IMR-90 (cell line): ENCODE measurements around the gene FOXN3. TPM values are rescaled to one million over a fixed set of nuclear protein-coding genes. Genes with fewer than 3 reads are reported as not detected.

Experiments used
- ATAC-seq: fragments of 200-7000 bp; cut with Tn5 transposase; 2 replicates; pipeline ENCODE4 v1.9.1; 2020; ENCODE audit warnings: low read depth, mild to moderate bottlenecking, moderate library complexity
- BruUV-seq: library from RNA; stranded (reverse); fragments of 400-500 nt; replicated peaks from 2 replicates; lab custom pipeline; 2021; lab: Mats Ljungman, UMichigan
- CTCF ChIA-PET: fragments of 300-600 bp; formaldehyde crosslinking; extraction: SDS; loops from one replicate; lab custom pipeline; 2021; ENCODE audit warnings: antibody characterized with exemption; lab: Yijun Ruan, JAX
- POLR2A ChIA-PET: fragments of 300-600 bp; sonication (Branson Sonifier 250); formaldehyde crosslinking; loops from one replicate; lab custom pipeline; 2022; ENCODE audit warnings: antibody characterized with exemption; ENCODE audit not compliant: unreplicated experiment; lab: Charles Lee
- DNase-seq: peaks from one replicate; pipeline ENCODE4 v3.0.0; 2013
- H2AFZ ChIP-seq: replicated peaks from 2 replicates; pipeline ENCODE3; 2013; ENCODE audit warnings: low read length, mild to moderate bottlenecking; ENCODE audit not compliant: poor library complexity
- H2AK5ac ChIP-seq: 2 replicates; pipeline ENCODE4 v1.6.1; 2013; ENCODE audit warnings: low read depth, low read length, inconsistent platforms
- H2AK9ac ChIP-seq: replicated peaks from 2 replicates; pipeline ENCODE3; 2013; ENCODE audit warnings: mild to moderate bottlenecking, low read depth, low read length, moderate library complexity; ENCODE audit not compliant: poor library complexity
- H2BK120ac ChIP-seq: 2 replicates; pipeline ENCODE4 v1.6.1; 2013; ENCODE audit warnings: low read depth, low read length, inconsistent platforms
- H2BK15ac ChIP-seq: 3 replicates; pipeline ENCODE4 v1.6.1; 2013; ENCODE audit warnings: low read depth, low read length, inconsistent platforms
- H2BK20ac ChIP-seq: 2 replicates; pipeline ENCODE4 v1.6.1; 2013; ENCODE audit warnings: low read depth, mild to moderate bottlenecking, inconsistent platforms, low read length, moderate library complexity
- H2BK5ac ChIP-seq: 2 replicates; pipeline ENCODE4 v1.6.1; 2013; ENCODE audit warnings: mild to moderate bottlenecking, low read depth, low read length, inconsistent platforms; ENCODE audit not compliant: poor library complexity, severe bottlenecking
- H3K14ac ChIP-seq: replicated peaks from 2 replicates; pipeline ENCODE4 v1.6.1; 2013; ENCODE audit warnings: low read depth, low read length, inconsistent platforms
- H3K18ac ChIP-seq: 2 replicates; pipeline ENCODE4 v1.6.1; 2013; ENCODE audit warnings: low read depth, low read length, control low read depth
- H3K23ac ChIP-seq: 2 replicates; pipeline ENCODE4 v1.6.1; 2013; ENCODE audit warnings: low read depth, low read length, inconsistent platforms
- H3K27ac ChIP-seq: 2 replicates; pipeline ENCODE4 v1.5.1; 2013; ENCODE audit warnings: mild to moderate bottlenecking, control low read depth, low read length; ENCODE audit not compliant: insufficient read depth
- H3K27me3 ChIP-seq: 2 replicates; pipeline ENCODE4 v1.6.1; 2013; ENCODE audit warnings: low read length; ENCODE audit not compliant: control insufficient read depth, insufficient read depth
- H3K36me3 ChIP-seq: 2 replicates; pipeline ENCODE4 v1.6.1; 2013; ENCODE audit warnings: low read length, mixed read lengths; ENCODE audit not compliant: control insufficient read depth, insufficient read depth
- H3K4ac ChIP-seq: 2 replicates; pipeline ENCODE4 v1.6.1; 2013; ENCODE audit warnings: low read depth, low read length, inconsistent platforms
- H3K4me1 ChIP-seq: 2 replicates; pipeline ENCODE4 v1.6.1; 2013; ENCODE audit warnings: low read length, mixed read lengths; ENCODE audit not compliant: control insufficient read depth, insufficient read depth
- H3K4me2 ChIP-seq: 2 replicates; pipeline ENCODE4 v1.6.1; 2013; ENCODE audit warnings: low read depth, mild to moderate bottlenecking, control low read depth, low read length, moderate library complexity
- H3K4me3 ChIP-seq: 2 replicates; pipeline ENCODE4 v1.5.1; 2013; ENCODE audit warnings: low read depth, mild to moderate bottlenecking, control low read depth, low read length, moderate library complexity; ENCODE audit not compliant: insufficient read depth
- H3K56ac ChIP-seq: 2 replicates; pipeline ENCODE4 v1.6.1; 2013; ENCODE audit warnings: low read length, inconsistent platforms; ENCODE audit not compliant: insufficient read depth; ENCODE audit errors: extremely low read depth
- H3K79me1 ChIP-seq, 2 experiments: 2 replicates each; pipeline ENCODE4 v1.6.1; 2013; ENCODE audit warnings: low read length in 2 of 2, inconsistent platforms in 1 of 2, low read depth in 1 of 2
- H3K9ac ChIP-seq: 2 replicates; pipeline ENCODE4 v1.6.1; 2013; ENCODE audit warnings: low read depth, low read length, control low read depth
- H3K9me1 ChIP-seq: 2 replicates; pipeline ENCODE4 v1.6.1; 2013; ENCODE audit warnings: low read length, inconsistent platforms; ENCODE audit not compliant: insufficient read depth
- H3K9me3 ChIP-seq: 2 replicates; pipeline ENCODE4 v1.6.1; 2013; ENCODE audit warnings: low read length; ENCODE audit not compliant: control insufficient read depth, insufficient read depth
- H4K20me1 ChIP-seq: 2 replicates; pipeline ENCODE4 v1.6.1; 2013; ENCODE audit warnings: low read length, inconsistent platforms; ENCODE audit not compliant: insufficient read depth
- H4K5ac ChIP-seq: 2 replicates; pipeline ENCODE4 v1.6.1; 2013; ENCODE audit warnings: mild to moderate bottlenecking, low read depth, low read length, control low read depth
- H4K8ac ChIP-seq, 2 experiments: 2 replicates each; pipeline ENCODE4 v1.6.1; 2013; ENCODE audit warnings: low read depth in 2 of 2, low read length in 2 of 2, control low read depth in 1 of 2, inconsistent platforms in 1 of 2
- H4K91ac ChIP-seq: 2 replicates; pipeline ENCODE4 v1.6.1; 2013; ENCODE audit warnings: low read depth, low read length, inconsistent platforms; ENCODE audit not compliant: insufficient read depth
- BHLHE40 ChIP-seq: fragments of 150-350 bp; IDR thresholded peaks from 2 replicates; pipeline ENCODE4 v1.6.1; 2016; ENCODE audit warnings: mild to moderate bottlenecking, low read depth, low read length
- CTCF ChIP-seq: conservative IDR thresholded peaks from 2 replicates; pipeline ENCODE4 v1.5.1; 2012; ENCODE audit warnings: mild to moderate bottlenecking, low read depth, low read length, improper control_type of control experiment
- NFE2L2 ChIP-seq: fragments of 150-350 bp; IDR thresholded peaks from 2 replicates; pipeline ENCODE4 v1.6.1; 2016; ENCODE audit warnings: low read depth, mild to moderate bottlenecking, low read length
- RAD21 ChIP-seq: IDR thresholded peaks from 2 replicates; pipeline ENCODE4 v1.6.1; 2012; ENCODE audit warnings: low read length, improper control_type of control experiment
- RFX5 ChIP-seq: IDR thresholded peaks from 2 replicates; pipeline ENCODE4 v1.8.0; 2012; ENCODE audit warnings: low read depth, mild to moderate bottlenecking, low read length, moderate library complexity
- SMC3 ChIP-seq: fragments of 150-350 bp; IDR thresholded peaks from 2 replicates; pipeline ENCODE4 v1.6.1; 2016; ENCODE audit warnings: low read depth, mild to moderate bottlenecking, antibody characterized with exemption, low read length, moderate library complexity
- WGBS, 2 experiments: methylation state at CpG; one replicate each; pipeline versions ENCODE4 v1.1.5 to v1.1.7; 2013; ENCODE audit warnings: missing lambda C conversion rate in 2 of 2; ENCODE audit not compliant: insufficient read length in 1 of 2; ENCODE audit errors: extremely low coverage in 2 of 2; 5-methylcytosine and 5-hydroxymethylcytosine counted together
- dilution Hi-C: fragments of 300-500 bp; cut with HindIII; formaldehyde crosslinking; loops from one replicate; pipeline ENCODE4 v1.14.3; 2018; ENCODE audit warnings: low sequenced_read_pairs; ENCODE audit not compliant: unreplicated experiment
- in situ Hi-C: fragments of 300-500 bp; cut with MboI; formaldehyde crosslinking; loops from 3 replicates; pipeline ENCODE4 v1.14.3; 2019; ENCODE audit warnings: low sequenced_read_pairs, inconsistent platforms, mixed read lengths
- intact Hi-C: fragments of 100-400 bp; cut with micrococcal nuclease; formaldehyde crosslinking; loops from 2 replicates; pipeline ENCODE4 v1.10.0; 2022
- polyA plus RNA-seq, 3 experiments: library from polyadenylated mRNA; depleted of rRNA; stranded (reverse); fragments of >200 nt; gene quantifications; 2 replicates each; pipeline ENCODE4 v1.2.3, GENCODE V29; 2012; ENCODE audit warnings: low replicate concordance in 1 of 3
- total RNA-seq: library from RNA; depleted of rRNA; stranded (reverse); fragments of >200 nt; gene quantifications from 2 replicates; pipeline ENCODE4 v1.2.3, GENCODE V29; 2012

FOXN3 gene
- total and polyA plus RNA-seq, 2 of the 4 experiments (the other 2 are of a cell fraction) = 22.6 to 33.7 TPM

GRCh38 chr14:89388853-89389252, 28.2 kb downstream of the FOXN3 start:
- no peak overlapping the region for H3K27ac ChIP-seq
- H3K27me3 ChIP-seq = no peaks in the 10 kb centered on the region
- intact Hi-C loops (loop anchor here (5.0 kb wide), 1 partner anchor 87 kb away; no protein-coding TSS in a partner anchor), dilution Hi-C loops (no loop called here), in situ Hi-C loops (no loop called here)
- H3K36me3 ChIP-seq = peaks cover 2% of the 10 kb centered on the region; the same call in 1 of the 2 replicates
- H3K56ac ChIP-seq = no peak overlapping the region
- H3K14ac ChIP-seq = no peak overlapping the region
- 73% methylated on average over 2 of the region's 5 CpGs; no CpG with 5 or more reads in 1 of the 2 experiments for WGBS, 2 experiments
- no peak overlapping the region for H4K5ac ChIP-seq
- no peak overlapping the region for H3K4ac ChIP-seq
- H2AK5ac ChIP-seq = no peak overlapping the region
- DNase-seq = peak; percentile 43
- peaks cover 5% of the 10 kb centered on the region for H3K4me1 ChIP-seq
- ChIA-PET CTCF (no interaction called here), POLR2A (no interaction called here)
- H3K9ac ChIP-seq = no peak overlapping the region
- H3K9me1 ChIP-seq = peaks cover 29% of the 10 kb centered on the region
- TF ChIP-seq SMC3 (peak; percentile 42; the same call in 1 of the 2 replicates), CTCF (peak; percentile 44), RFX5 (no peak), BHLHE40 (no peak), NFE2L2 (no peak), RAD21 (peak; percentile 55)
- H2AK9ac ChIP-seq = no peak overlapping the region
- no peak overlapping the region for H4K91ac ChIP-seq
- H4K8ac ChIP-seq = no peak overlapping the region
- H3K4me3 ChIP-seq = no peak overlapping the region
- peaks cover 59% of the 10 kb centered on the region for H4K20me1 ChIP-seq
- H2AFZ ChIP-seq = no peak overlapping the region
- peaks cover 41 to 92% of the 10 kb centered on the region in 2 experiments for H3K79me1 ChIP-seq
- ATAC-seq = 0 out of 2 replicates have a peak, but pooled peaks have one; percentile 35
- no peak overlapping the region for H2BK120ac ChIP-seq
- BruUV-seq = no TSS peak
- H3K18ac ChIP-seq = no peak overlapping the region
- H3K4me2 ChIP-seq = no peak overlapping the region
- H3K23ac ChIP-seq = no peak overlapping the region
- no peak overlapping the region for H2BK15ac ChIP-seq
- no peak overlapping the region for H2BK20ac ChIP-seq
- H3K9me3 ChIP-seq = no peaks in the 10 kb centered on the region
- H2BK5ac ChIP-seq = no peak overlapping the region
